Measurements from ENCODE around the gene LRAT.
A peak's percentile ranks its signal among the peaks of the same experiment; 100 is the strongest.

The LRAT gene

DNA sequence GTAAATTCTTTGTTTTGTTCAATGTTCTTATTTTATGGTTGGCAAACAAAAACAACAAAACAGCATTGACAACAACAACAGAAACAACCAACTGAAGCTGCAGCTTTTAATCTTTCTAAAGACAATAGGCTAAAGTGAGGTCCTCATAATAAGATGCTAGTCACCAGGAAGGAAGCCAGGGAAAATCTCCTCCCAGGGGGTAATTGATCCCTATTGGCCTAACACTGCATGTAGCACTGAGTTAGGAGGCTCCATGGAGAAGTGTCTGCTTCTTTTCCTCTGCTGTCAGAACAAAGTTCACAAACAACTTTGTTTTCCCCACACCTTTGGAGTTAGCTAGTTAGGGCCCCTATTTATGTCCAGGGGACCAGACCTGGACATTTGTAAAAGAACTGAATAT, 4.7 kb upstream of the LRAT start:
- Mint-ChIP-seq H3K9me3 (no peaks in the 10 kb centered on the region), H3K27me3 (peaks cover 47% of the 10 kb centered on the region), H3K36me3 (no peaks in the 10 kb centered on the region), H3K27ac (no peak overlapping the region), H3K4me1 (peaks cover 19% of the 10 kb centered on the region), H3K4me3 (no peak overlapping the region)
- DNase-seq: no peak
- CTCF ChIA-PET: no interaction called here

- Mint-ChIP-seq H3K27me3 (peaks cover 57% of the 10 kb centered on the region), H3K4me1 (peaks cover 26% of the 10 kb centered on the region), H3K27ac (no peak overlapping the region), H3K9me3 (no peaks in the 10 kb centered on the region), H3K36me3 (no peaks in the 10 kb centered on the region), H3K4me3 (no peak overlapping the region)
- CTCF ChIA-PET: no interaction called here
- DNase-seq: no peak
Observed at GRCh38 chr4:154740462-154740861, 3.3 kb upstream of the LRAT start.

DNA sequence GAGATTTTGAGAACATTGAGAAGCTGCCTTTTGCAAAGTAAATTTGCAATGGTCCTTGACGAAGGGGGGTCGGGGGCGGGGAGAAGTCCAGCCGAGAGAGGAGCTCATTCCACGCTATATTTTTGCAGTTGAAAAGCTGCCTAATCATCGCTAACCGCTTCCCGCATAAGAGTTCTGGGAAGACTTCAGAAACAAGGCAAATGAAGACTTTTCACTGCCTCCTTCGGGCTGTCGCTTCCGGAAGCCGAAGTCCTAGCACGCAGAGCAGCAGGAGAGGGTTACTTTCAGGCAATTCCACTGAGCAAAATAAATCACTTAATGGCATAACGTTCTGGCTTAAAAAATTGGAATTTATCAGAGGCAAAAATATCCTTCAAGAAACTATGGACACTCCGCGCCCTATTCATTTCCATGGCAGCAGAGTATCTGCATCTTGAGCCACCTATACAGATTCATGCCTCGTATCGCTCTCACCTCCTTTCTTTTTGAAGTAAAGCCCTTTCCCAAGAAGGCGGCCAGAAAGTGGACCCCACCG, 2.6 kb upstream of the LRAT start:
- H3K9me3 Mint-ChIP-seq: no peaks in the 10 kb centered on the region
- no peak for DNase-seq
- H3K4me1 Mint-ChIP-seq: peaks cover 26% of the 10 kb centered on the region
- no peaks in the 10 kb centered on the region for H3K36me3 Mint-ChIP-seq
- H3K27me3 Mint-ChIP-seq: peaks cover 64% of the 10 kb centered on the region
- CTCF ChIA-PET: interaction anchor here (1.3 kb wide), 1 partner anchor 103 kb away, joined by 3 read pairs; no protein-coding TSS in a partner anchor
- no peak overlapping the region for H3K4me3 Mint-ChIP-seq
- no peak overlapping the region for H3K27ac Mint-ChIP-seq

GRCh38 chr4:154741922-154742850, 1.6 kb upstream of the LRAT start:
- no peaks in the 10 kb centered on the region for H3K36me3 Mint-ChIP-seq
- CTCF ChIA-PET: interaction anchor here (1.3 kb wide), 1 partner anchor 104 kb away, joined by 3 read pairs; no protein-coding TSS in a partner anchor
- no peaks in the 10 kb centered on the region for H3K9me3 Mint-ChIP-seq
- H3K27me3 Mint-ChIP-seq: peaks cover 71% of the 10 kb centered on the region
- H3K4me3 Mint-ChIP-seq: no peak overlapping the region
- DNase-seq: no peak
- peaks cover 26% of the 10 kb centered on the region for H3K4me1 Mint-ChIP-seq
- H3K27ac Mint-ChIP-seq: peak overlapping the region; percentile 35

GRCh38 chr4:154744341-154744926, 634 bp downstream of the LRAT start:
- DNase-seq: no peak
- H3K9me3 Mint-ChIP-seq: no peaks in the 10 kb centered on the region
- H3K4me1 Mint-ChIP-seq: peaks cover 26% of the 10 kb centered on the region
- no peaks in the 10 kb centered on the region for H3K36me3 Mint-ChIP-seq
- no peak overlapping the region for H3K27ac Mint-ChIP-seq
- H3K4me3 Mint-ChIP-seq: peak overlapping the region; percentile 77
- peaks cover 67% of the 10 kb centered on the region for H3K27me3 Mint-ChIP-seq
- CTCF ChIA-PET: interaction anchor here (0.6 kb wide), 2 partner anchors 107 to 195 kb away, joined by 3 to 4 read pairs; no protein-coding TSS in a partner anchor

DNA sequence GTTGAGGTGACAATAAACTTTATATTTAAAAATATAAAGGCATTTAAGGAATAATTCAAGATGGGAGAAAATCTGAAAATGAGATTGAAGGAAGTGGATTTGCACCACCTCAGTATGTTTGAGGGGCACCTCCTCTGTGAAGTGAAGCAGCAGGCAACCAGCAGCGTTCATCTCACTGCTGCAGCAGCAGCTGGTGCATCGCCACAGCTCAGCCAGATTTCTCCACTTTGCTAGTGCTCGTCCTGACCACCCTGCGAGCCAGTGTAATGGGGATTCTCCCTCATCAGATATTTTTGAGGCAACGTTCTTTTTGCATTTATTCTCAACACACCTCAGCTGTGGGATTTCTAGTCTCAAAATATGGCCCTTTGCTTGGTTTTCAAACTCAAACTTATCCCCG, 13.9 kb downstream of the LRAT start:
- H3K27me3 Mint-ChIP-seq: no peaks in the 10 kb centered on the region
- H3K4me3 Mint-ChIP-seq: no peak overlapping the region
- H3K27ac Mint-ChIP-seq: no peak overlapping the region
- CTCF ChIA-PET: no interaction called here
- no peaks in the 10 kb centered on the region for H3K36me3 Mint-ChIP-seq
- DNase-seq: no peak
- no peaks in the 10 kb centered on the region for H3K4me1 Mint-ChIP-seq
- H3K9me3 Mint-ChIP-seq: no peaks in the 10 kb centered on the region

DNA sequence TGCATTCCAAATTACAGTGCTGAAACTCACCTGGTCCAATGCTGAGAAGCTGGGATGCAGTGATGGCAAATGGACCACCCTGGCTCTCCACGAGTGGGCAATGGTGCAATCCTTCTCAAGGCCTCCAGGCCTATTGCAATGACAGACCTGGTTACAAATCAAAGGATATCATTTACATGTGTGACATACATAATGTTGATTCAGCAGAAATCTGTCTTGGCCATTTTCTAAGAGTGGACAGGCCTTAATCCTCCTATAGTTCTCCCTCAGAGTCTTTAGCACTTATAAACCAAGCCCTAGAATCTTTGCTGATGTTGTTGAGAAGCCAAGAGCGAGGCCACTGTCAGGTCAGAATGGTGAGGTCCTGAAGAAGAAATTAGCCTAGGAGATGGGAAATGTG, 17.1 kb downstream of the LRAT start:
- no peak for DNase-seq
- no peaks in the 10 kb centered on the region for H3K4me1 Mint-ChIP-seq
- CTCF ChIA-PET: no interaction called here
- H3K36me3 Mint-ChIP-seq: no peaks in the 10 kb centered on the region
- no peak overlapping the region for H3K4me3 Mint-ChIP-seq
- no peak overlapping the region for H3K27ac Mint-ChIP-seq
- H3K27me3 Mint-ChIP-seq: no peaks in the 10 kb centered on the region
- H3K9me3 Mint-ChIP-seq: no peaks in the 10 kb centered on the region

GRCh38 chr4:154778264-154778663, 34.5 kb downstream of the LRAT start:
- Mint-ChIP-seq H3K36me3 (no peaks in the 10 kb centered on the region), H3K4me1 (no peaks in the 10 kb centered on the region), H3K9me3 (no peaks in the 10 kb centered on the region), H3K27ac (no peak overlapping the region), H3K4me3 (no peak overlapping the region), H3K27me3 (peaks cover 9% of the 10 kb centered on the region)
- no peak for DNase-seq
- CTCF ChIA-PET: interaction anchor here (1.1 to 1.2 kb wide), 2 partner anchors 91 to 138 kb away, joined by 3 to 6 read pairs; no protein-coding TSS in a partner anchor

GRCh38 chr4:154779362-154779947, 35.7 kb downstream of the LRAT start:
- Mint-ChIP-seq H3K9me3 (no peaks in the 10 kb centered on the region), H3K27ac (no peak overlapping the region), H3K4me3 (no peak overlapping the region), H3K4me1 (no peaks in the 10 kb centered on the region), H3K36me3 (no peaks in the 10 kb centered on the region), H3K27me3 (peaks cover 9% of the 10 kb centered on the region)
- DNase-seq: no peak
- CTCF ChIA-PET: interaction anchor here (1.1 to 1.5 kb wide), 3 partner anchors 92 to 141 kb away, joined by 3 to 6 read pairs (median 3); no protein-coding TSS in a partner anchor

DNA sequence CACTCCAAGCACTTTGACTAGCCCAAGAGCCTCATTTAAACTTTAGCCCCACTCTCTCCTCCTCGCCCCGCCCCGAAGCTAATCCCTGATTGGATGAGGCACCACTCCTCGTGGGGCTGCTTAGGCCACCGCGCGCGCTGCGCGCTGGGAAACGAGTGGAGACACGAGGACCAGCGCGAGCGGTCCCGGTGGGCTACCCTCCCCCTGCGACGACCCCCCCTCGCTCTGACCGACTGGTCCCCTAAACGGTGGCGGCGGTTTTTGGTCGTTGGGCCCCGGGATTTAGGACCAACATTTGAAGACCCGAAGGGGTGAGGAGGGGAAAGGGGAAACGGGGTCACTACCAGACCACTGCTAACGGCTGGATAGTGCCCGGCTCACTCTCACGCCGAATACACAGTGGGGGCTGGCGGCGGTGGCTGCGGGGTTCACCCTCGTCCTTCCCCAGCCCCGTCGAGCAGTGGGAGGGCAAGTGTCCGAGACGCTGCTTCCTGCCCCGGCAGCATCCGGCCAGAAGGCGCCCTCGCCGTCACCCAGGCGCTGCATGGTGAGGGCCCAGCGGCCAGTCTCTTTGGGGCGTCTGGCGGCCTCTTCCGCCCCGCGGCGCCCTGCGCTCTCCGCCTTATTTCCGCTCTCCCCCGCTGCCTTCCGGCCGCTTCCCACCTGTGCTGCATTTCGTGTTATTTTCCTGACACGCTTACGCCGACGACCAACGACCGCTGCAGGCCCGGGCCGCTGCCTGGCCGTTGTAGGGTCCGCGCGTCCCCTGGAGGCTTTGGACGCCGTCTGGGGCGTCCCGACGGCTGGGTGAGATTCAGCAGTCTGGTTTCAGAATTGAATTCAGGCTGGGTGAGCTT, 37.6 kb downstream of the LRAT start, which contains the start of gene RBM46:
TSS of gene RBM46 (plus strand) at position 147 of the 857 bp plus-strand sequence. CDS start 15,481 bp downstream, outside the sequence.
- CTCF ChIA-PET: interaction anchor here (1.5 kb wide), 1 partner anchor 143 kb away, joined by 3 read pairs; no protein-coding TSS in a partner anchor
- H3K4me3 Mint-ChIP-seq: no peak within 1 kb of the TSS
- H3K27ac Mint-ChIP-seq: no peak within 1 kb of the TSS
- peaks cover 9% of the 10 kb centered on the region for H3K27me3 Mint-ChIP-seq
- no peaks in the 10 kb centered on the region for H3K4me1 Mint-ChIP-seq
- no peaks in the 10 kb centered on the region for H3K9me3 Mint-ChIP-seq
- no peaks in the 10 kb centered on the region for H3K36me3 Mint-ChIP-seq
- no peak for DNase-seq

- Mint-ChIP-seq H3K4me3 (no peak overlapping the region), H3K9me3 (no peaks in the 10 kb centered on the region), H3K27me3 (peaks cover 9% of the 10 kb centered on the region), H3K4me1 (no peaks in the 10 kb centered on the region), H3K27ac (no peak overlapping the region), H3K36me3 (no peaks in the 10 kb centered on the region)
- CTCF ChIA-PET: no interaction called here
- no peak for DNase-seq
Observed at GRCh38 chr4:154781983-154782293, 38.1 kb downstream of the LRAT start.
